Keratinocyte (primary cell): Measurements from ENCODE around the gene KCNMA1. TPM values are rescaled to one million over a fixed set of nuclear protein-coding genes. Genes with fewer than 3 reads are reported as not detected.
A peak's percentile ranks its signal among the peaks of the same experiment; 100 is the strongest.

Experiments used
- DNase-seq: peaks from one replicate; pipeline ENCODE4 v3.0.0-alpha.2; 2011; ENCODE audit warnings: low read depth, missing footprints, low spot score
- FAIRE-seq: peaks from 2 replicates; lab custom pipeline; 2011; peaks lifted over from hg19 to GRCh38; lab: Jason Lieb, UNC
- H2AFZ ChIP-seq: 2 replicates; pipeline ENCODE4 v1.6.0; 2012; ENCODE audit warnings: low read length, control low read depth, inconsistent platforms; ENCODE audit not compliant: control insufficient read depth
- H3K27ac ChIP-seq: 2 replicates; pipeline ENCODE4 v1.5.1; 2011; ENCODE audit warnings: low read length; ENCODE audit not compliant: control insufficient read depth, insufficient read depth
- H3K27me3 ChIP-seq: 3 replicates; pipeline ENCODE4 v1.6.0; 2011; ENCODE audit warnings: low read length; ENCODE audit not compliant: control insufficient read depth, insufficient read depth; ENCODE audit errors: extremely low read depth
- H3K36me3 ChIP-seq, 2 experiments: 2 replicates in 1 of 2; 3 replicates in 1 of 2; pipeline ENCODE4 v1.5.1; 2011; ENCODE audit warnings: low read length in 2 of 2, mild to moderate bottlenecking in 1 of 2; ENCODE audit not compliant: control insufficient read depth in 2 of 2, insufficient read depth in 2 of 2; ENCODE audit errors: extremely low read depth in 1 of 2
- H3K4me1 ChIP-seq: 3 replicates; pipeline ENCODE4 v1.5.1; 2011; ENCODE audit warnings: low read length; ENCODE audit not compliant: control insufficient read depth, insufficient read depth; ENCODE audit errors: extremely low read depth
- H3K4me2 ChIP-seq: 3 replicates; pipeline ENCODE4 v1.6.0; 2011; ENCODE audit warnings: low read depth, low read length; ENCODE audit not compliant: control insufficient read depth, insufficient read depth; ENCODE audit errors: extremely low read depth
- H3K4me3 ChIP-seq, 3 experiments: fragments of 200-600 bp in 1 of 3; sonication (generic) in 1 of 3; 2 replicates in 2 of 3; 3 replicates in 1 of 3; pipeline ENCODE4 v1.5.1; 2011 to 2016; ENCODE audit warnings: low read length in 3 of 3, mild to moderate bottlenecking in 3 of 3, control low read depth in 2 of 3, inconsistent platforms in 1 of 3, low read depth in 1 of 3, mixed read lengths in 1 of 3, mixed run types in 1 of 3, moderate library complexity in 1 of 3; ENCODE audit not compliant: control insufficient read depth in 2 of 3, insufficient read depth in 2 of 3; ENCODE audit errors: extremely low read depth in 1 of 3
- H3K79me2 ChIP-seq: 2 replicates; pipeline ENCODE4 v1.6.0; 2012; ENCODE audit warnings: low read length; ENCODE audit not compliant: control insufficient read depth, insufficient read depth
- H3K9ac ChIP-seq: 3 replicates; pipeline ENCODE4 v1.6.0; 2011; ENCODE audit warnings: low read length; ENCODE audit not compliant: control insufficient read depth, insufficient read depth; ENCODE audit errors: extremely low read depth
- H3K9me1 ChIP-seq: 3 replicates; pipeline ENCODE4 v1.6.0; 2011; ENCODE audit warnings: low read length; ENCODE audit not compliant: control insufficient read depth, insufficient read depth; ENCODE audit errors: extremely low read depth
- H3K9me3 ChIP-seq: 2 replicates; pipeline ENCODE4 v1.5.1; 2012; ENCODE audit warnings: low read depth, low read length; ENCODE audit not compliant: control insufficient read depth
- H4K20me1 ChIP-seq: 3 replicates; pipeline ENCODE4 v1.6.0; 2011; ENCODE audit warnings: low read length; ENCODE audit not compliant: control insufficient read depth, insufficient read depth; ENCODE audit errors: extremely low read depth
- CTCF ChIP-seq, 3 experiments: IDR thresholded peaks in 1 of 3; conservative IDR thresholded peaks in 1 of 3; optimal IDR thresholded peaks in 1 of 3; 2 replicates in 2 of 3; 3 replicates in 1 of 3; pipeline versions ENCODE3 to v1.5.1; 2011; ENCODE audit warnings: low read length in 3 of 3, mild to moderate bottlenecking in 3 of 3, moderate library complexity in 2 of 3, control low read depth in 1 of 3, inconsistent platforms in 1 of 3; ENCODE audit not compliant: insufficient read depth in 2 of 3; ENCODE audit errors: extremely low read depth in 1 of 3
- EZH2 ChIP-seq: IDR thresholded peaks from one replicate; pipeline ENCODE4 v1.6.1; 2012; ENCODE audit warnings: inconsistent platforms, mild to moderate bottlenecking, low read length, moderate library complexity
- dilution Hi-C: fragments of 300-500 bp; cut with MboI; formaldehyde crosslinking; loops from one replicate; pipeline ENCODE4 v1.7.0; 2020; ENCODE audit warnings: low sequenced_read_pairs; ENCODE audit not compliant: extremely low pct_ligation_motif_present
- polyA plus RNA-seq, 5 experiments: library from polyadenylated mRNA; depleted of rRNA in 3 of 5; stranded (reverse) in 3 of 5; stranded (forward) in 1 of 5; unstranded in 1 of 5; fragments of >200 nt; gene quantifications; 1 replicate in 1 of 5; 2 replicates in 3 of 5; 3 replicates in 1 of 5; pipeline versions ENCODE4 v1.2.1 to v1.2.3, GENCODE V29; 2011 to 2012; ENCODE audit warnings: missing spikeins in 2 of 5, low read depth in 1 of 5, low replicate concordance in 1 of 5

The KCNMA1 gene
- polyA plus RNA-seq, 1 donor (not counting 4 experiments of a cell fraction or from before 2014, with no cell fraction given) = 6.3 TPM

- H3K27ac ChIP-seq = no peak overlapping the region
Observed at GRCh38 chr10:77386838-77387237, 250.8 kb downstream of the KCNMA1 start.

GRCh38 chr10:77386365-77386764 lies 251.2 kb downstream of the KCNMA1 start:
- Histone ChIP-seq H3K27me3 (no peaks in the 10 kb centered on the region), H3K9me3 (no peaks in the 10 kb centered on the region), H3K4me1 (peaks cover 22% of the 10 kb centered on the region), H2AFZ (peak overlapping the region; percentile 40), H3K9ac (no peak overlapping the region), H4K20me1 (no peaks in the 10 kb centered on the region), H3K4me3 (no peak overlapping the region), H3K36me3 (no peaks in the 10 kb centered on the region), H3K27ac (no peak overlapping the region), H3K4me2 (no peak overlapping the region), H3K79me2 (no peaks in the 10 kb centered on the region), H3K9me1 (no peaks in the 10 kb centered on the region)
- FAIRE-seq (peak; percentile 71), DNase-seq (no peak)
- dilution Hi-C loops = no loop called here
- no peak for TF ChIP-seq CTCF (optimal IDR thresholded peaks at IDR 0.05 in 1 of 3, IDR thresholded peaks at IDR 0.05 in 1 of 3, conservative IDR thresholded peaks at IDR 0.05 in 1 of 3; ENCODE audit: extremely low read depth in 1 of 3, insufficient read depth in 2 of 3, low read length in 3 of 3)
- no peak for TF ChIP-seq EZH2

More at GRCh38 chr10:77386838-77387237, 250.8 kb downstream of the KCNMA1 start:
- TF ChIP-seq CTCF (optimal IDR thresholded peaks at IDR 0.05 in 1 of 3, IDR thresholded peaks at IDR 0.05 in 1 of 3, conservative IDR thresholded peaks at IDR 0.05 in 1 of 3; ENCODE audit: extremely low read depth in 1 of 3, insufficient read depth in 2 of 3, low read length in 3 of 3) = no peak
- TF ChIP-seq EZH2 = no peak
- H3K9me3 ChIP-seq = no peaks in the 10 kb centered on the region
- no peaks in the 10 kb centered on the region for H4K20me1 ChIP-seq
- no peaks in the 10 kb centered on the region for H3K9me1 ChIP-seq
- dilution Hi-C loops = no loop called here
- H3K4me3 ChIP-seq = no peak overlapping the region
- no peaks in the 10 kb centered on the region for H3K79me2 ChIP-seq
- DNase-seq = no peak
- H3K36me3 ChIP-seq = no peaks in the 10 kb centered on the region
- FAIRE-seq = no peak
- no peak overlapping the region for H3K4me2 ChIP-seq
- H3K9ac ChIP-seq = no peak overlapping the region
- H3K4me1 ChIP-seq = peaks cover 27% of the 10 kb centered on the region
- H2AFZ ChIP-seq = peak overlapping the region; percentile 40
- H3K27me3 ChIP-seq = no peaks in the 10 kb centered on the region
